Stimulated activated CD4-positive, alpha-beta T cell treated with anti-CD3 and anti-CD28 coated beads, Interleukin-1b, Interleukin-23, amount 100 ng/mL, for 4 hours (primary cell): Measurements from ENCODE around the gene UROC1.

Source experiments
- DNase-seq, 2 donors: peaks; one replicate each; pipeline ENCODE4 v3.0.0-alpha.2; 2020; ENCODE audit warnings: low read depth in 2 of 2

Gene UROC1

GRCh38 chr3:126516152-126516935, 1.2 kb downstream of the UROC1 start:
- DNase-seq: no peak

GRCh38 chr3:126515066-126515706, 2.4 kb downstream of the UROC1 start:
- DNase-seq: no peak

DNA sequence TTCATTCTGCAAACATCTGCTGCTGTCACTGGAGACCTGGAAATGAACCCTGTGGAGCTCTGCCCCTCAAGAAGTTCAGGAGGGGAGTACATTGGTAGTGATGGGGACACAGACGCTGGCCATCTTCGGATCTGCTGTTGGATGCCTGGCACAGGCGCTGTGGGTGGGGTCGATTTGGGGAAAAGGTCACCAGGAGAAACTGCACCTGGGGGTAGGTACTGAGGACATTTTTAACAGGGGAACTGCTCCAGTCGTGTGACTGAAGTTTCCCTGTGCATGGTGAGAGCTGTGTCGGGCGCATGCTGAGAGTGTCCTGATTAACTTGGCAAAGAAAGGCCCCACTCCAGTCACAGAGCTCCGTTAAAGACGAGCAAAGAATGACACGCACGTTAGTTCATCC, 3.4 kb downstream of the UROC1 start:
- DNase-seq: no peak

DNA sequence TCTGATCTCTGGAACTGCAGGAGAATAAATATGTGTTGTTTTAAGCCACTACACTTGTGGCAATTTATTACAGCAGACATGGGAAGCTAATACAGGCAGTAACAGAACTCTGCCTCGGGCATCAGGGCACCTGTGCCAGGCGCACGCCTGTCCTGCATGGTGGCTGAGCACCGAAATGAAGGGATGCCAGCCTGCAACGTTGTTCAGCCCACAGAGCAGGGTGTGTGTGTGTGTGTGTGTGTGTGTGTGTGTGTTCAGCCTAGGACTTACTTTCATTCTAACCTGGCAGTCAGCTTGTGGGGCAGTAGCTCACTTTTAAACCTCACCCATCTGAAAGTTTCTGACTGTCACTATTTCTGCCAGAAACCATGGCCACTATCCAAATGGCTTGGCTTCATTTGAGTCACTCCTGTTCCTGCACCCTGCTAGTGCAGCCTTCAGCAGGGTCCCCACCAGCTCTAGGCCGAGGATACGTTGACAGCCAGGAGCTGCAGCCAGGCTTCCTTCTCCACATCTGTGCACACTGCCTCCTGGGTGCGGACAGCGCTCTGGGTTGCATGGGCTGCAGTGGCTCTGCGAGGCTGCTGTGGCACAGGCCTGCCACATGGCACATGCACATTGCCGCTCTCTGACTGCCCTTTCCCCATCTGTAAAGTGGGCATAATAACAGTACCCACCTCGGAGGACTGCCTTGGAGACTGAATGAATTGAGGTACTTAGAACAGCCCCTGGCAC, 4.5 kb downstream of the UROC1 start:
- no peak for DNase-seq

DNA sequence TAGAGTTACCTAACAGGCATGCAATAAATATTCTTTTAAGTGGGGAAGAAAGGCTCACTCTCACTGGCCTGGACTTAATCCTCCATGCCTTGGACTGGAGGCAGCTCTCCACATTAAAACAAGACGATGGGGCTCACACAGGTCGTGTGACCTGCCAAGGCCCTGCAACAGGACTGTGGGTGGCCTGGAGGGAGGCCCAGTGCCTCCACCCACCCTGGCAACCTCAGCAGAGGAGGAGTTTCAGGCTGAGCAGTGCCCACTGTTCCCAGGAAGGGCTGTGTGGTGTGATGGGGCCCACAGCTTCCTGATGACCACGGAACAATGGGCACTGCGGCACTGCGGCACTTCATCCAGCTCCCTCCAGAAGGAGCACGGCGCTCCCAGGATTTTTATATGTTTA, 5.5 kb downstream of the UROC1 start:
- no peak for DNase-seq

DNA sequence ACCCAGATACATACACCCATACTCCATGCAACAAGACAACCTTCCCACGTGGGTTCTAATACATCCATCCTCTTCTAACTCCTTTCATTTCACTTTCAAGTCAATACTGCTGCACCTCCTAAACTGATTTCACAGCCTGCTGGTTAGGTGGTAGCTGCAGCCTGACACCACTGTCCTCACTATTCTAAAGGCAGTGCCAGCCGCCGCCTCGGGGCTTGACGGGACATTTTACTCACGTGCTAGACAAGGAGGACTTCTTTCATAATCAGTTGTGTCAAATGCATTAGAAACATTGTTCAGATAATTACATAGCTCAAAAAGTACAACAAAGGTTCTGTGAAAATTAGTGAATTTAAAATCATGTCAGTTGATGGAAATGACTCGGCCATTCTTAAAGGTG, 6.3 kb downstream of the UROC1 start:
- no peak for DNase-seq

GRCh38 chr3:126510308-126510910, 7.2 kb downstream of the UROC1 start:
- DNase-seq: no peak

- DNase-seq: no peak
Measured at GRCh38 chr3:126509597-126510307, 7.8 kb downstream of the UROC1 start.

- no peak for DNase-seq
Measured at GRCh38 chr3:126508564-126508964, 9.0 kb downstream of the UROC1 start.

GRCh38 chr3:126507886-126508285, 9.7 kb downstream of the UROC1 start:
- DNase-seq: no peak

DNA sequence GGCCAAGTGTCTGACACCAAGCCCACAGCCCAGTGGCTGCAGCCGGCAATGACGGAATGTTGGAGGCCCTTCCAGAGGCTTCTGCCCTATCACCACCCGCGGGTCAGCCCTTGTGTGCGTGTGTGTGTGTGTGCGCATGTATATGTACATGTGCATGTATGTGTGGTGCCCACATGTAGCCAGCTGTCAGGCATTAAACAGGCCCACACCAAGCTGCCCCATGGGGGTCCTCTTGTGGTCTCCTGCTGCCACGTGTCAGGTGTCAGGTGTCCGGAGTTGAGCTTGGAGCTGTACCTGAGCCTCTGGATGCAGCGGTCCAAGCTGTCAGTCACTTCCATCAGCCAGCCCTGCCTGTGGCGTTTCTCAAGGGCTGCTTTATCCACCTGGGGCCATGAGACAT, 13.9 kb downstream of the UROC1 start:
- no peak for DNase-seq

DNA sequence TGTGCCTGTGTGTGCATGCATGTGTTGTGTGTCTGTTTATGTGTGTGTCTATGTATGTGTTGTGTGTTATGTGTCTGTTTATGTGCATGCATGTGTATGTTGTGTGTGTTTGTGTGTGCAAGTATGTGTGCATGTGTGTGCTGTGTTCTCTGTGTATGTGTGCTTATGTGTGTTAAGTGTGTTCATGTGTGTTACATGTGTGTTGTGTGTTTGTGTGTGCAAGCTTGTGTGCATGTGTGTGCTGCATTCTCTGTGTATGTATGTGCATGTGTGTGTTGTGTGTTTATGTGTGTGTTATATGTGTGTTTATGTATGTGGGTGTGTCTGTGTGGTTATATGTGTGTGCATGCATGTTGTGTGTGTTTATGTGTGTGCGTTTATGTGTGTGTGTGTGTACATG, 14.9 kb downstream of the UROC1 start:
- no peak for DNase-seq

GRCh38 chr3:126501736-126502135, 15.8 kb downstream of the UROC1 start:
- no peak for DNase-seq

- no peak for DNase-seq
Measured at GRCh38 chr3:126501054-126501453, 16.5 kb downstream of the UROC1 start.

GRCh38 chr3:126500016-126500415, 17.6 kb downstream of the UROC1 start:
- DNase-seq: no peak

DNA sequence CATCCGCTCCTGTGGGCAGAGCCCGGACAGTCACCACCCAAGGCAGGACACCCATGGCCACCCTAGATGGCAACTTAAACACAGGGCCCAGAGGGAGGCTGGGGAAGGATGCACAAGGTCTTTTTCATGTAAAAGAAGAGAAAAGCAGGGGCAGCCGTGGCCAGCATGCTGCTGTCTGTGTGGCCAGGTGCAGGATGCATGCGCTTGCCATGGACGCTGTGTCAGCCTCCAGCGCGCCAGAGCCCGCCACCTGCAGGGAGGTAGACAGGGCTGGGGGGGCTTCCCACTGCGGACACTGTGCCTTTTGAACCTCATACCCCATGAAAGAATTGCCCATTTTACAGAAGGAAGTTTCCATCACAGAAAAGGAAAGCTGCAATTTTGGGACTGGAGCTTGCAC, 18.2 kb downstream of the UROC1 start:
- no peak for DNase-seq

DNA sequence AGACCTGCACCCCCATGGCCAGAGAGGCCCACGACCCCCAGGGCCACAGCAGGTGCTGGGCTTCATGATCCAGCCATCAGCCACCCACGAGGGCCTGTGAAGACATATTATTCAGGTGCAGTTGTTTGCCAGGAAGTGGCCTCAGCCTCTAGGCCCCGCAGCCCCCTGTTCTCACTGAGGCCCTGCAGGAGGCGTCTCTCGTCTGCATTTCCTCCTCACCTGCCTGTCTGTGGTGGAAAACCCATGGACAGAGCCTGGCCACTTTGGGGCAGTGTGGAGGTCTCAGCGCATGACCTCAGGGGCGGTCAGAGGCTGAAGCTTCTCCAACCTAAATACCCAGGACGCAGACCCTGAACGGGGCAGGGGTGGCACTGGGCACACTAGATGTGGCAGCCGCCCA, 18.6 kb downstream of the UROC1 start:
- no peak for DNase-seq

GRCh38 chr3:126498461-126498860, 19.1 kb downstream of the UROC1 start:
- no peak for DNase-seq

DNA sequence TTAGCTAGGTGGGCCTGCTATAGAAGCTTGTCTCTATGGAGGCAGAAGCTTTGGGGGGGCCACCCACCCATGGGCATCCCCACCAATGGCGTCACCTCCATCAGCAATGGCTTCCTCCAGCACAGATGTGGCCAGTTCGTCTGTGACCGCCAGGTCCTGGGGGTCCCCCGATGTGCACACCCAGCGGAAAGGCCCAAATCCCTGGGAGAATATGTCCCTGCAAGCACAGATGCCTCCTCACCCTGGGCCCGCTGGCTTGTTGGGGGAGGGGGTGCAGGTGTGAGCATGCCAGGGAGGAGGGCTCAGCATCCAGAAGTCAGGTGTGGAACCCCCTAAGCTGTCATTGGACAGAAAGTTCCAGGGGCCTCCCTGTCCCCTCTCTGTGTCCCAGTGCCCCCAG, 19.6 kb downstream of the UROC1 start:
- no peak for DNase-seq

DNA sequence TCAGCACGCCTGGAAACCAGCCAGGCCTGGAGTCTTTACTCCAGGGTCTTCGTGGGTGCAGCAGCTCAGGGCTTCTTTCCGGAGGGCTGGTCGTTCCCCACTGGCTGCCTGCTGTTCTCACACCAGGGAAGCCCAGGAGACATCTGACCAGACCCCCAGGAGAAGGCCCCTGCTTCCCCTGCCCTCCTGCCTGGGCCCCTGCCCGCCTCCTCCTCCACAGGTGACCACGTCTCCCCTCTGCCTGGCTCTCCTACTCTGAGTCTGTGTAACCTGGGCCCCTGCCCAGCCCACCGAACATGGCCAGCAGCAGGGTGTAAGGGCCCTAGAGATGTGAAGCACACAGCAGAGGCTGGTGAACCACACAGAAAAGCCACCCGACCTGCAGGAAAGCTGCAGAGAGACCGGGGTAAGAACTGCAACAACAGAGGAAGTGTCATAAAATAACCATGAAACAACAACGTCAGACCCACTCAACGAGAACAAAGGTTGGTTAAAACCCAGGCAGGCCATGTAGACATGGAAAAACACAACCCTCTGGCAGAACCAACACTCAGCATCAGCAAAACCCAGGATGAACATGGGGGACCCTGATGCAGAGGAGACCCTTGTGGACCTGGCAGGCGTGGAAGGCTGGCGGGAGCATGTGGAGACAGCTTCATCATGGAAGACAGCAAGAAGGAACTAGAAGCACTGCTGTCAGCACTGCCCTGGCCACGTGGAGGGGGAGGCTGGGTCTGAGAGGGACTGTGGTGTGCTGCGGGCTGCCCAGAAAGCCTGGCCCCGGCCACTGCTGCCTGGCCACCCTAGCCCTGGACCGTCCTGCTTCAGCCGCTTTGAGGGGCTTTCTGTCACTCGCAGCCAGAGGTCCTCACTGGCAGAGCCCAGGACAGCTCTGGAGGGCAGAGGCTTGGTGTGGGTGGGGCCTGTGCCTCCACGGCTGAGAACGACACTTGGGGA, 20.4 kb downstream of the UROC1 start:
- no peak for DNase-seq

GRCh38 chr3:126495786-126496185, 21.8 kb downstream of the UROC1 start:
- DNase-seq: no peak
